Adrenal gland (tissue), 12 donors: ENCODE results near the gene ZBTB46. TPM values are rescaled to one million over a fixed set of nuclear protein-coding genes. Genes with fewer than 3 reads are reported as not detected.

Experiments used
- DNase-seq, 7 donors: peaks; one replicate each; pipeline ENCODE4 v3.0.0-alpha.2; 2019 to 2020
- H3K27ac ChIP-seq, 5 donors: fragments of 200-600 bp; sonication (generic) in 4 of 5; 1 replicate in 3 of 5; 2 replicates in 2 of 5; pipeline versions ENCODE4 v1.5.1 to v1.8.0; 2016 to 2020; ENCODE audit warnings: mild to moderate bottlenecking in 1 of 5
- H3K27me3 ChIP-seq: fragments of 200-600 bp; 2 replicates; pipeline ENCODE4 v1.8.0; 2021
- H3K36me3 ChIP-seq, 2 donors: fragments of 200-600 bp; replicated peaks in 1 of 2; 1 replicate in 1 of 2; 2 replicates in 1 of 2; pipeline versions ENCODE4 v1.5.1 to v1.8.0; 2018 to 2022
- H3K4me1 ChIP-seq, 2 donors: fragments of 200-600 bp; replicated peaks in 1 of 2; 1 replicate in 1 of 2; 2 replicates in 1 of 2; pipeline versions ENCODE4 v1.5.1 to v1.8.0; 2018 to 2021
- H3K4me3 ChIP-seq, 4 donors: fragments of 200-600 bp; sonication (generic) in 3 of 4; one replicate each; pipeline ENCODE4 v1.5.1; 2016 to 2018
- H3K9me3 ChIP-seq, 3 donors: fragments of 200-600 bp; sonication (generic) in 1 of 3; replicated peaks in 1 of 3; 1 replicate in 2 of 3; 2 replicates in 1 of 3; pipeline versions ENCODE4 v1.5.1 to v1.8.0; 2016 to 2021
- POLR2A ChIP-seq, 2 donors: fragments of 450-650 bp; IDR thresholded peaks; one replicate each; pipeline ENCODE4 v1.6.1; 2017; ENCODE audit warnings: antibody characterized with exemption in 2 of 2, mild to moderate bottlenecking in 2 of 2, moderate library complexity in 1 of 2
- whole genome bisulfite sequencing, 4 donors: extraction: QIAGEN DNeasy Blood & Tissue Kit in 2 of 4; methylation state at CpG; one replicate each; pipeline versions ENCODE4 v1.1.5 to v1.1.7; 2013 to 2017; 5-methylcytosine and 5-hydroxymethylcytosine counted together
- intact Hi-C, 2 donors: fragments of 100-400 bp; cut with DNase I; formaldehyde crosslinking; loops; one replicate each; pipeline versions ENCODE4 v1.14.1 to v1.15.0; 2022 to 2023
- polyA plus RNA-seq, 3 donors: library from polyadenylated mRNA; stranded (reverse); fragments of 200-250 nt in 2 of 3; fragments of 350-450 nt in 1 of 3; fragmentation: Illumina TruSeq in 1 of 3; extraction: RNeasy Lipid Tissue Mini Kit (QIAGEN cat#74804) in 1 of 3; gene quantifications; one replicate each; pipeline ENCODE4 v1.2.3, GENCODE V29; 2013 to 2014
- total RNA-seq, 9 donors: library from RNA; depleted of rRNA in 4 of 9; stranded (reverse); fragments of >200 nt in 4 of 9; fragments of 120-200 nt in 1 of 9; fragmentation: NEBNext Ultra II Directional in 1 of 9; extraction: Animal tissue kit (Norgen Biotek cat#: 25700) in 1 of 9; gene quantifications; one replicate each; pipeline versions ENCODE4 v1.1.0 to v1.2.4, GENCODE V29; 2013 to 2023
- TF ChIP-seq, protein P1 (sequence below), 6 experiments: fragments of 450-650 bp in 4 of 6; fragments of 200-600 bp in 2 of 6; sonication (generic) in 1 of 6; IDR thresholded peaks; 1 replicate in 5 of 6; 2 replicates in 1 of 6; pipeline versions ENCODE4 v1.5.1 to v1.8.0; 2016 to 2021; ENCODE audit warnings: antibody characterized with exemption in 6 of 6, mild to moderate bottlenecking in 2 of 6, moderate library complexity in 1 of 6
- donor health status: healthy with polysubstance abuse.
- donor health status: Bipolar disorder and iron deficiency.
- donor health status: DM: yes; HTN: yes; CAD: no.
- donor health status: DM: no; HTN: no; CAD: no.
- donor health status: DM: no; HTN: no; CAD: no.
- donor health status: DM: yes; HTN: yes; CAD: no.

The ZBTB46 gene
- total and polyA plus RNA-seq, 12 donors = 0.77 to 22.4 (median 10.6) TPM

- TF ChIP-seq POLR2A (IDR thresholded peaks at IDR 0.05) = no peak
- TF ChIP-seq, protein P1, sequence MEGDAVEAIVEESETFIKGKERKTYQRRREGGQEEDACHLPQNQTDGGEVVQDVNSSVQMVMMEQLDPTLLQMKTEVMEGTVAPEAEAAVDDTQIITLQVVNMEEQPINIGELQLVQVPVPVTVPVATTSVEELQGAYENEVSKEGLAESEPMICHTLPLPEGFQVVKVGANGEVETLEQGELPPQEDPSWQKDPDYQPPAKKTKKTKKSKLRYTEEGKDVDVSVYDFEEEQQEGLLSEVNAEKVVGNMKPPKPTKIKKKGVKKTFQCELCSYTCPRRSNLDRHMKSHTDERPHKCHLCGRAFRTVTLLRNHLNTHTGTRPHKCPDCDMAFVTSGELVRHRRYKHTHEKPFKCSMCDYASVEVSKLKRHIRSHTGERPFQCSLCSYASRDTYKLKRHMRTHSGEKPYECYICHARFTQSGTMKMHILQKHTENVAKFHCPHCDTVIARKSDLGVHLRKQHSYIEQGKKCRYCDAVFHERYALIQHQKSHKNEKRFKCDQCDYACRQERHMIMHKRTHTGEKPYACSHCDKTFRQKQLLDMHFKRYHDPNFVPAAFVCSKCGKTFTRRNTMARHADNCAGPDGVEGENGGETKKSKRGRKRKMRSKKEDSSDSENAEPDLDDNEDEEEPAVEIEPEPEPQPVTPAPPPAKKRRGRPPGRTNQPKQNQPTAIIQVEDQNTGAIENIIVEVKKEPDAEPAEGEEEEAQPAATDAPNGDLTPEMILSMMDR (IDR thresholded peaks at IDR 0.05) = no peak
- H3K4me1 ChIP-seq = peaks cover 0 to 4% of the 10 kb centered on the region in 2 donors
- WGBS, 4 donors = 77 to 92% (median 90%) methylated on average over 9 to 18 of the region's 18 CpGs
- peaks cover 0 to 30% of the 10 kb centered on the region in 2 donors for H3K36me3 ChIP-seq
- H3K27me3 ChIP-seq = no peaks in the 10 kb centered on the region
- H3K4me3 ChIP-seq = no peak overlapping the region
- no peaks in the 10 kb centered on the region for H3K9me3 ChIP-seq
- intact Hi-C loops = no loop called here
- no peak overlapping the region for H3K27ac ChIP-seq
- DNase-seq = no peak
These were observed 63.6 kb downstream of the ZBTB46 start for GRCh38 chr20:63767456-63767855.

GRCh38 chr20:63766695-63767426, 64.2 kb downstream of the ZBTB46 start:
- intact Hi-C loops = no loop called here
- DNase-seq = no peak
- no peaks in the 10 kb centered on the region for H3K27me3 ChIP-seq
- no peaks in the 10 kb centered on the region for H3K4me1 ChIP-seq
- 96 to 97% (median 97%) methylated on average over 23 to 38 of the region's 38 CpGs for WGBS, 4 donors
- TF ChIP-seq POLR2A (IDR thresholded peaks at IDR 0.05) = no peak
- TF ChIP-seq, protein P1 (IDR thresholded peaks at IDR 0.05) = no peak
- H3K9me3 ChIP-seq = no peaks in the 10 kb centered on the region
- H3K27ac ChIP-seq = no peak overlapping the region
- no peak overlapping the region for H3K4me3 ChIP-seq
- H3K36me3 ChIP-seq = peaks cover 0 to 30% of the 10 kb centered on the region in 2 donors

DNA sequence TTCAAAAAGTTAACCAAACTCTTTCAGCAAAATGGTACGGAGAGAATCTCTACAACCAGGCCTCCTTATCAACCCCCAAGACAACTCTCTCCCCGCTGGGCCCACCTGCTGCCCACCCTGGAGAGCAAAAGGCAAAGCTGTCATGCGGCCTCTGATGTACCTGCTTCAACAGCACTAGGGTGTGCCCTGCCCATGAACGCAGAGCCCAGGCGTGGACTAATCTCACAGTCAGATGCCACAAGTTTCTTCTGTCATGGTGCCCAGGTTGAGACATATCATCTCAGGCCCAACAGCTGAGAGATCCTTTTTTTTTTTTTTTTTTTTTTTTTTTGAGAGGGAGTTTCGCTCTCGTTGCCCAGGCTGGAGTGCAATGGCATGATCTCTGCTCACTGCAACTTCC, 65.2 kb downstream of the ZBTB46 start:
- peaks cover 0 to 30% of the 10 kb centered on the region in 2 donors for H3K36me3 ChIP-seq
- WGBS, 4 donors = 92 to 98% (median 93%) methylated on average over 7 of the region's 7 CpGs
- intact Hi-C loops = no loop called here
- H3K4me1 ChIP-seq = no peaks in the 10 kb centered on the region
- no peak overlapping the region for H3K4me3 ChIP-seq
- DNase-seq = no peak
- H3K9me3 ChIP-seq = no peaks in the 10 kb centered on the region
- H3K27me3 ChIP-seq = no peaks in the 10 kb centered on the region
- H3K27ac ChIP-seq = no peak overlapping the region
- TF ChIP-seq, protein P1 (IDR thresholded peaks at IDR 0.05) = no peak
- no peak for TF ChIP-seq POLR2A (IDR thresholded peaks at IDR 0.05)

DNA sequence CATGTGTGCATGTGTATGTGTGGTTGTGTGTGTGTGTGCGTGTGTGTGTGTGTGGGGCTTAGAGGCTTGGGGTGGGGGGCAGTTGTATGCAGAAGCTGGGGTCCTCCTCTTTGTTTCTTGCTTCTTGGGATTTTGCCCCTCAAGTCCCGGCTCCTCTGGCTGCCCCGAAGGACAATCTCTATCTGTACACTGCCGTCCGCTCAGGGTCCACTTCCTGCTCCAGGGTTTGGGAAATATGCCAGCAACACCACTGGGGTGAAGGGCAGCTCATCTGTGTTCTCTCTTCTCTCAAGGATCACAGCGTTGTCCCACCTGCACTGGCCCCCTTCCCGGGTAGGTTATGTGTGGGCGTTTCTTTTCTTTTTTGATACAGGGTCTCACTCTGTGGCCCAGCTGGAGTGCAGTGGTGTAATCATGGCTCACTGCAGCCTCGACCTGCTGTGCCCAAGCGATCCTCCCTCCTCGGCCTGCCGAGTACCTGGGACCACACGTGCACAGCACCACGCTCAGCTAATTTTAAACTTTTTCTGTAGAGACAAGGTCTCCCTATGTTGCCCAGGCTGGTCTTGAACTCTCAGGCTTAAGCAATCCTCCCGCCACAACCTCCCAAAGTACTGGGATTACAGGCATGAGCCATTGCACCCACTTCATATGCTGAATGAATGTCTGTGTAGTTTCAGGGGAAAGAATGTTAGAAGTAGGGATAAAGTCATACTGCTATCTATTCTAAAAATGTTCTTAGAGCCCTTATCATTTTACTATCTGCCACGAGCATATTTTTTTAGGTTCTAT, 65.8 kb downstream of the ZBTB46 start:
- H3K27me3 ChIP-seq = no peaks in the 10 kb centered on the region
- WGBS, 4 donors = 61 to 73% (median 67%) methylated on average over 15 to 16 of the region's 16 CpGs
- H3K4me1 ChIP-seq = no peaks in the 10 kb centered on the region
- H3K27ac ChIP-seq = no peak overlapping the region
- TF ChIP-seq, protein P1 (IDR thresholded peaks at IDR 0.05) = no peak
- no peak for TF ChIP-seq POLR2A (IDR thresholded peaks at IDR 0.05)
- H3K4me3 ChIP-seq = no peak overlapping the region
- H3K36me3 ChIP-seq = peaks cover 0 to 30% of the 10 kb centered on the region in 2 donors
- no peaks in the 10 kb centered on the region for H3K9me3 ChIP-seq
- no peak for DNase-seq
- intact Hi-C loops = no loop called here
